Measurements from ENCODE around the gene EML6.
"Not testable (repeated sequence)": the region's sequence is repeated elsewhere in the genome, so short reads cannot be mapped to it uniquely, and the experiment has no call there.

Gene EML6

GRCh38 chr2:54695378-54695777 is 28.1 kb upstream of the EML6 start:
- DNase-seq (ENCODE audit: insufficient read length, low spot score) (no peak), FAIRE-seq (no peak)
- no peak for TF ChIP-seq POLR2A (IDR thresholded peaks at IDR 0.05; ENCODE audit: low read depth, low read length)

DNA sequence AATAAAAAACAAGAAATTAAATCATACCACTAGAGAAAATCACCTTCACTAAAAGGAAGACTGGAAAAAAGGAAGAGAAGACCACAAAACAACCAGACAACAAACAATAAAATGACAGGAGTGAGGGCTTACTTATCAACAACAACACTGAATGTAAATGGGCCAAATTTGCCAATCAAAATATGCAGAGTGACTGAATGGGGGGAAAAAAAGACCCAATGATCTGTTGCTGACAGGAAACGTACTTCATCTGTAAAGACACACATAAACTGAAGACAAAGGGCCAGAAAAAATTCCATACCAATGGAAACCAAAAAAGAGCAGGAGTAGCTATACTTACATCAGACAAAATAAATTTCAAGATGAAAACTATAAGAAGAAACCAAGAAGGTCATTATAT is 25.5 kb upstream of the EML6 start:
- FAIRE-seq (no peak), DNase-seq (ENCODE audit: insufficient read length, low spot score) (no peak)
- TF ChIP-seq POLR2A (IDR thresholded peaks at IDR 0.05; ENCODE audit: low read depth, low read length): no peak

GRCh38 chr2:54698926-54699325 is 24.5 kb upstream of the EML6 start:
- not testable (repeated sequence) for DNase-seq (ENCODE audit: insufficient read length, low spot score); FAIRE-seq

DNA sequence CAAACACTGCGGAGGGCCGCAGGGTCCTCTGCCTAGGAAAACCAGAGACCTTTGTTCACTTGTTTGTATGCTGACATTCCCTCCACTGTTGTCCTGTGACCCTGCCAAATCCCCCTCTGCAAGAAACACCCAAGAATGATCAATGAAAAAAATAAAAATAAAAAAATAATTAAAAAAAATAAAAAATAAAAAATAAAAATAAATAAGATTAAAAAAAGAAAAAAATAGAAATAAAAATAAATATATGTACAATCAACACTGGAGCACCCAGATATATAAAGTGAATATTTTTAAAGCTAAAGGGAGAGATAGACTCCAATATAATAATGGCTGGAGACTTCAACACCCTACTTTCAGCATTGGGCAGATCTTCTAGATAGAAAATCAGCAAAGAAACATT is 23.8 kb upstream of the EML6 start:
- DNase-seq (ENCODE audit: insufficient read length, low spot score) (no peak), FAIRE-seq (no peak)

DNA sequence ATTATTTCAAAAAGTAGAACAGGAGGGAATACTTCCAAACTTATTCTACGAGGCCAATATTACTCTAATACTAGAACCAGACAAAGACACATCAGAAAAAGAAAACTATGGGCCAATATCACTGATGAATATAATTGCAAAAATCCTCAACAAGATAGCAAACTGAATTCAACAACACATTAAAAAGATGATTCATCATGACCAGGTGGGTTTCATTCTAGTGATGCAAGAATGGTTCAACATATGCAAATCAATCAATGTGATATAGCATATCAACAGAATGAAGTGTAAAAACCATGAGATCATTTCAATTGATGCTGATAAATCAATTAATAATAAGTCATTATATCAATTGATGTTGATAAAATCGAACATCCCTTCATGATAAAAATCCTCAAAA is 22.4 kb upstream of the EML6 start:
- TF ChIP-seq POLR2A (IDR thresholded peaks at IDR 0.05; ENCODE audit: low read depth, low read length): no peak
- DNase-seq (ENCODE audit: insufficient read length, low spot score): no peak
- FAIRE-seq: peak; percentile 45

More for the DNA sequence above, 23.8 kb upstream of the EML6 start:
- no peak for TF ChIP-seq POLR2A (IDR thresholded peaks at IDR 0.05; ENCODE audit: low read depth, low read length)

DNA sequence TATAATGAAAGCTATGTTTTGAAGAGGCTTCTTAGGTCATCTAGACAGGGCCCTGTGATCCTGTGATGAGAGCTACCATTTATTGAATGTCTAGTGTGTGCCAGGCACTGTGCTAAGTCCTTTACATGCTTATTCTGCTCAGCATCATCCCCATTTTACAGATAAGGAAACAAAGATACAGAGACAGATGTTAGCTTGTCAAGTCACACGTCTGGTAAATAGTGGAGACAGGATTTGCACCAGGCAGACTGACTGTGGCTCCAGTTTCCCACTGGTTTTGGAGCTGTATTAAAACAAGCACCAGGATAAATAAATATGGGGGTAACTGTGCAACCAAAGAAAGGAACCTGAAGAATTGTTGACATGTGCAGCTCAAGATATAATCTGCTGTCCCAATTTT is 19.2 kb upstream of the EML6 start:
- no peak for TF ChIP-seq POLR2A (IDR thresholded peaks at IDR 0.05; ENCODE audit: low read depth, low read length)
- no peak for FAIRE-seq
- no peak for DNase-seq (ENCODE audit: insufficient read length, low spot score)

- DNase-seq (ENCODE audit: insufficient read length, low spot score) (no peak), FAIRE-seq (peak; percentile 69)
- no peak for TF ChIP-seq POLR2A (IDR thresholded peaks at IDR 0.05; ENCODE audit: low read depth, low read length)
Measured at GRCh38 chr2:54704688-54705605, 18.5 kb upstream of the EML6 start.

GRCh38 chr2:54706622-54707021 is 16.8 kb upstream of the EML6 start:
- FAIRE-seq (no peak), DNase-seq (ENCODE audit: insufficient read length, low spot score) (no peak)
- no peak for TF ChIP-seq POLR2A (IDR thresholded peaks at IDR 0.05; ENCODE audit: low read depth, low read length)

GRCh38 chr2:54708584-54709335 is 14.7 kb upstream of the EML6 start:
- FAIRE-seq (no peak), DNase-seq (ENCODE audit: insufficient read length, low spot score) (no peak)
- TF ChIP-seq POLR2A (IDR thresholded peaks at IDR 0.05; ENCODE audit: low read depth, low read length): no peak

DNA sequence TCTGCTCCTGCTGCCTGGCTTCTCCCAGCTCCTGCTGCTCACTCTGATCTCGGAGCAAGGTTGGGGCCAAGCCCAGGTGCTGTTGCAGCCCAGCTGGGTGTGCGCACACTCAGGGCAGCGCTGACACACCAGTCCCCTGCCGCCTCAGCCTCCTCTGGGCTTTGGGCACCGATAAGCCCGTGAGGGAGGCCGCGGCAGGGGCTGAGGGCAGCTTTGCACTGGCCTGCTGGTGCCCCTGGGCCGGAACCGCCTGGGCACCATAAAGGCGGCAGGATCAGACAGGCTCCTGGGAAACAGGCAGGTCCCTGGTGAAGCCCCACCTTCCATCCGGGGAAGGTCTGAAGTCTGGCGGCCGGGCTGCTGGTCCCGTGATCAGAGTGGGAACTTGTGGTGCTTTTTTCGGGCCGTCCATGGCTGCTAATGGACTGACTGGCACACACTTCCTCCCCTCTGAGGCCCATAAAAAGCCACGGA is 14.1 kb upstream of the EML6 start:
- no peak for TF ChIP-seq POLR2A (IDR thresholded peaks at IDR 0.05; ENCODE audit: low read depth, low read length)
- no peak for DNase-seq (ENCODE audit: insufficient read length, low spot score)
- no peak for FAIRE-seq

DNA sequence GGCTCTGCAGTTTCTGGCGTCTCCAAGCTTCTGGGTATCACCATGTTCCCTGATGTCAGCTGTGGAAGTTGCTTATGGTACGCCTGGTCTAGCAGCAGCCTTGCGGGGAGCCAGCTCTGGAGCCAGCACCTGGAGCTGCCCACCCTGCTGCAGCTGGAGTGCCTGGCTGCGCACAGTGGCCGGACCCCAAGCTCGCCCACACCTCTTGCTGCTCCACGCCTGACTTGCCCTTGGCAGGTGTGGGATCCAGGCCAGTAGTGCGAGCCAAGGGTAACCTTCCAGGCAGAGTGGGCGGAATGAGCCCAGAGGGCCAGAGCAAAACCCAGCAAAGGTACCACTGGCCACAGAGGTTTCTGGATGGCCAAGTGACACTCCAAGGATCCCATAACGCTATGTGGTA is 13.2 kb upstream of the EML6 start:
- TF ChIP-seq POLR2A (IDR thresholded peaks at IDR 0.05; ENCODE audit: low read depth, low read length): no peak
- FAIRE-seq: no peak
- DNase-seq (ENCODE audit: insufficient read length, low spot score): no peak

DNA sequence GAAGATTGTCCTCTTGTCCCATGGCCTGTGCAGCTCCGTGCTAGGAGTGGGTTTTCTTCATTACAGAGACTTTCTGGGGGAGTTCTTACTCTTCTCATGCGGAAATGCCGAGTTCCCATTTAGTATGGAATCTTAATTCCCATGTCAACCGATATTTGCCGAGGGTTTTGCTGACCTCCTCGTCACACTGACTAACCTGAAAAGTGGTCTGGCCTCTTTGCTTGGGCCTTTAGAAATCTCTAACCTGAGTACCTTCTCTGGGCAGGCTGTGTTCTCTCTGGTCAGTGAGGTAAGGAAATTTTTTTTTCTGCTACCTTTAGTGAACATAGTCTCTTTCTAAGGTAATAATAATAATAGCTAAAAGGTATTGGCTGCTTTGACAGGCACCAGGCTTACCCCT is 10.9 kb upstream of the EML6 start:
- FAIRE-seq: no peak
- DNase-seq (ENCODE audit: insufficient read length, low spot score): no peak
- no peak for TF ChIP-seq POLR2A (IDR thresholded peaks at IDR 0.05; ENCODE audit: low read depth, low read length)

GRCh38 chr2:54714996-54715395 is 8.5 kb upstream of the EML6 start:
- DNase-seq (ENCODE audit: insufficient read length, low spot score) (no peak), FAIRE-seq (no peak)
- no peak for TF ChIP-seq POLR2A (IDR thresholded peaks at IDR 0.05; ENCODE audit: low read depth, low read length)

GRCh38 chr2:54716375-54716774 is 7.1 kb upstream of the EML6 start:
- TF ChIP-seq POLR2A (IDR thresholded peaks at IDR 0.05; ENCODE audit: low read depth, low read length): no peak
- FAIRE-seq: no peak
- no peak for DNase-seq (ENCODE audit: insufficient read length, low spot score)

DNA sequence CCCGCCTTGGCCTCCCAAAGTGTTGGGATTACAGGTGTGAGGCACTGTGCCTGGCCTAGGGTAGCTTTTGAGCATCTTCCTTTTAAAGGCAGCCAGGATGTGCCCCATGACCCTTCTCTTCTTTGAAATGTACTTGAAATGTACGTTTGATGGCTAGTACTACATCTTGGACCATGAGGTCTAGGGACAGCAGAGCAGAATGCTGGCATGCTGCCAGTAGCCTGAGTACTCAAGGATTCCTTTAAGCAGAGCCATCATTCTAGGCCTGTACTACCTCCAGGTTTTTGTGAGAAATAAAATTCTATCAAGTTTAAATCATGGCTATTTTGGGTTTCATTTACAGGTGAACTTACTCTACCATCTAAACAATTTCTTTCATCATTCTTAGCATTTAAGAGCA is 2.9 kb upstream of the EML6 start:
- TF ChIP-seq POLR2A (IDR thresholded peaks at IDR 0.05; ENCODE audit: low read depth, low read length): no peak
- no peak for FAIRE-seq
- DNase-seq (ENCODE audit: insufficient read length, low spot score): no peak

Data from H54 (cell line).